ENCODE data around the gene CAMK4. TPM values are rescaled to one million over a fixed set of nuclear protein-coding genes. Genes with fewer than 3 reads are reported as not detected.
A peak's percentile ranks its signal among the peaks of the same experiment; 100 is the strongest.

CAMK4 gene
- polyA plus RNA-seq, 1 donor (not counting 4 experiments of a cell fraction or from before 2014, with no cell fraction given): 0.45 TPM

- Histone ChIP-seq H3K36me3 (ENCODE audit: control insufficient read depth in 2 of 2, extremely low read depth in 1 of 2, insufficient read depth in 2 of 2, low read length in 2 of 2) (peaks cover 0 to 2% of the 10 kb centered on the region in 2 experiments), H3K4me1 (ENCODE audit: control insufficient read depth, extremely low read depth, insufficient read depth, low read length) (no peaks in the 10 kb centered on the region), H3K4me2 (ENCODE audit: control insufficient read depth, extremely low read depth, insufficient read depth, low read depth, low read length) (no peak overlapping the region), H3K9ac (ENCODE audit: control insufficient read depth, extremely low read depth, insufficient read depth, low read length) (no peak overlapping the region), H3K79me2 (ENCODE audit: control insufficient read depth, insufficient read depth, low read length) (no peaks in the 10 kb centered on the region), H3K27ac (ENCODE audit: control insufficient read depth, insufficient read depth, low read length) (no peak overlapping the region), H3K9me3 (ENCODE audit: control insufficient read depth, low read depth, low read length) (no peaks in the 10 kb centered on the region), H3K4me3 (ENCODE audit: control insufficient read depth in 2 of 3, extremely low read depth in 1 of 3, insufficient read depth in 2 of 3, low read depth in 1 of 3, low read length in 3 of 3) (no peak overlapping the region), H3K27me3 (ENCODE audit: control insufficient read depth, extremely low read depth, insufficient read depth, low read length) (no peaks in the 10 kb centered on the region), H2AFZ (ENCODE audit: control insufficient read depth, low read length) (no peak overlapping the region), H4K20me1 (ENCODE audit: control insufficient read depth, extremely low read depth, insufficient read depth, low read length) (no peaks in the 10 kb centered on the region), H3K9me1 (ENCODE audit: control insufficient read depth, extremely low read depth, insufficient read depth, low read length) (no peaks in the 10 kb centered on the region)
- DNase-seq (ENCODE audit: low read depth, low spot score) (no peak), FAIRE-seq (no peak)
- TF ChIP-seq CTCF (optimal IDR thresholded peaks at IDR 0.05 in 1 of 3, IDR thresholded peaks at IDR 0.05 in 1 of 3, conservative IDR thresholded peaks at IDR 0.05 in 1 of 3; ENCODE audit: extremely low read depth in 1 of 3, insufficient read depth in 2 of 3, low read length in 3 of 3): no peak
- TF ChIP-seq EZH2 (IDR thresholded peaks at IDR 0.05; ENCODE audit: low read length): no peak
- dilution Hi-C loops (cut with MboI; ENCODE audit: extremely low pct_ligation_motif_present, low sequenced_read_pairs): no loop called here
Measured at GRCh38 chr5:111488353-111488752, 264.2 kb downstream of the CAMK4 start.

- Histone ChIP-seq H3K36me3 (ENCODE audit: control insufficient read depth in 2 of 2, extremely low read depth in 1 of 2, insufficient read depth in 2 of 2, low read length in 2 of 2) (peaks cover 2 to 4% of the 10 kb centered on the region in 2 experiments), H4K20me1 (ENCODE audit: control insufficient read depth, extremely low read depth, insufficient read depth, low read length) (no peaks in the 10 kb centered on the region), H3K4me1 (ENCODE audit: control insufficient read depth, extremely low read depth, insufficient read depth, low read length) (peaks cover 23% of the 10 kb centered on the region), H3K9ac (ENCODE audit: control insufficient read depth, extremely low read depth, insufficient read depth, low read length) (no peak overlapping the region), H3K27me3 (ENCODE audit: control insufficient read depth, extremely low read depth, insufficient read depth, low read length) (no peaks in the 10 kb centered on the region), H3K9me1 (ENCODE audit: control insufficient read depth, extremely low read depth, insufficient read depth, low read length) (no peaks in the 10 kb centered on the region), H3K27ac (ENCODE audit: control insufficient read depth, insufficient read depth, low read length) (no peak overlapping the region), H3K4me2 (ENCODE audit: control insufficient read depth, extremely low read depth, insufficient read depth, low read depth, low read length) (no peak overlapping the region), H3K9me3 (ENCODE audit: control insufficient read depth, low read depth, low read length) (no peaks in the 10 kb centered on the region), H2AFZ (ENCODE audit: control insufficient read depth, low read length) (no peak overlapping the region), H3K4me3 (ENCODE audit: control insufficient read depth in 2 of 3, extremely low read depth in 1 of 3, insufficient read depth in 2 of 3, low read depth in 1 of 3, low read length in 3 of 3) (no peak overlapping the region), H3K79me2 (ENCODE audit: control insufficient read depth, insufficient read depth, low read length) (no peaks in the 10 kb centered on the region)
- peak; percentile 55 for FAIRE-seq
- dilution Hi-C loops (cut with MboI; ENCODE audit: extremely low pct_ligation_motif_present, low sequenced_read_pairs): no loop called here
- DNase-seq (ENCODE audit: low read depth, low spot score): no peak
- TF ChIP-seq EZH2 (IDR thresholded peaks at IDR 0.05; ENCODE audit: low read length) (no peak), CTCF (optimal IDR thresholded peaks at IDR 0.05 in 1 of 3, IDR thresholded peaks at IDR 0.05 in 1 of 3, conservative IDR thresholded peaks at IDR 0.05 in 1 of 3; ENCODE audit: extremely low read depth in 1 of 3, insufficient read depth in 2 of 3, low read length in 3 of 3) (no peak)
Measured at GRCh38 chr5:111493031-111493430, 268.8 kb downstream of the CAMK4 start.

All from keratinocyte (primary cell).